ENCODE results near the gene RAB11FIP4. TPM values are rescaled to one million over a fixed set of nuclear protein-coding genes. Genes with fewer than 3 reads are reported as not detected.

The RAB11FIP4 gene
- total RNA-seq, 1 experiment from 2014 or later = 15.1 TPM

DNA sequence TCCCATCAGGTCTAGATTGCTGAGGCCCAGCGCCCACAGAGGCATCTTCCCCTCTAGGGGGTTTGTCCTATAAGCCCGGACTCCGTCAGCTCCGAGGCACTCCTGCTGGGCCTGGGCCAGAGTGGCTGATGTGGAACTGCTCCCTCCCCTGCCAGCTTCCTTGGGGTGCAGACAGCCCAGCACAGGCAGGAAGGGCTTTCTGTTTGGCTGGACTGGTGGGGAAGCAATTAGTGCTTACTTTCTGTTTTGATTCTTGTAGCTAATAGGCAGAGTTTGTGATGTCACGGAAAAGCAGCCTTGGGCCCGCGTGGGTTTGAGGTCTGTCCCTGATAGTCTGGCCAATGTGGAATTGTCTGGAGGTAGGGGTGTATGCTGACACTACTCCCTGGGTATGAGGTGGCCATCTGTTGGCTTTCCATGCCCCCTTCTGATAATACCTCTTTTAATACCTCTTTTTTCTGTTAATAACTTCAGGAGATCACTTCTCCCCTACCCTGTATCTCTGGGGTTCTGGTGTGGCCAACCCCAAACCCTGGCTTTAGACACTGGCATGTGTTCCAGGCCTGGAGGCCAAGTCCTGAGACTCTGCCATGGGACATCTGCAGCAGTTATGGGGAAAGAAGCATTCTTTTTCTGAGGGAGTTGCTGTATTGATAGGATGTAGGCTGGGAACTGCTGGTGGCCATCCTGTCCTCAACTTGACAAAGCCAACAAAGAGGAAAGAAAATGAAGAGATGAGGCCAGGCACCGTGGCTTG is 190.9 kb downstream of the RAB11FIP4 start:
- intact Hi-C loops (cut with micrococcal nuclease) = no loop called here
- Histone ChIP-seq H2AFZ (ENCODE audit: low read depth, low read length, poor library complexity, severe bottlenecking) (no peak overlapping the region), H3K36me3 (ENCODE audit: control insufficient read depth in 1 of 2, insufficient read depth in 2 of 2, low read length in 2 of 2) (no peaks in the 10 kb centered on the region), H3K4me3 (replicated peaks in 1 of 2; ENCODE audit: low read depth in 1 of 2, low read length in 2 of 2) (no peak overlapping the region), H3K4me1 (ENCODE audit: control insufficient read depth in 1 of 2, insufficient read depth in 2 of 2, low read length in 2 of 2) (peaks cover 9 to 26% of the 10 kb centered on the region in 2 experiments), H3K79me2 (ENCODE audit: insufficient read depth, low read length) (no peaks in the 10 kb centered on the region), H3K9ac (ENCODE audit: low read length) (no peak overlapping the region), H3K27ac (ENCODE audit: low read depth, low read length) (no peak overlapping the region), H4K20me1 (ENCODE audit: insufficient read depth) (no peaks in the 10 kb centered on the region), H3K9me3 (ENCODE audit: control insufficient read depth in 1 of 2, insufficient read depth in 1 of 2, low read depth in 1 of 2, low read length in 2 of 2) (no peaks in the 10 kb centered on the region), H3K27me3 (ENCODE audit: insufficient read depth, low read length) (no peaks in the 10 kb centered on the region), H3K9me2 (ENCODE audit: insufficient read depth) (no peaks in the 10 kb centered on the region), H3K4me2 (ENCODE audit: low read length) (no peak overlapping the region)
- RAD21 ChIA-PET (ENCODE audit: low non-redundant PET in 1 of 2, low total read pairs in 2 of 2, uncharacterized antibody in 2 of 2, unreplicated experiment in 2 of 2) = no interaction called here
- CTCF ChIA-PET = no interaction called here
- ATAC-seq (no peak), DNase-seq (ENCODE audit: low read depth, low spot score) (no peak)
- BruUV-seq (replicated peaks) = no TSS peak
- TF ChIP-seq SRF (IDR thresholded peaks at IDR 0.05; ENCODE audit: low read depth) = no peak
- TF ChIP-seq ELF1 (IDR thresholded peaks at IDR 0.05; ENCODE audit: borderline replicate concordance, low read depth) = no peak
- no peak for TF ChIP-seq FOSL1 (IDR thresholded peaks at IDR 0.05; ENCODE audit: low read depth)
- no peak for TF ChIP-seq POLR2A (IDR thresholded peaks at IDR 0.05; ENCODE audit: borderline replicate concordance, extremely low read depth, insufficient read depth, insufficient read length)
- no peak for TF ChIP-seq SIN3A (IDR thresholded peaks at IDR 0.05; ENCODE audit: low read depth)
- TF ChIP-seq, protein P1, sequence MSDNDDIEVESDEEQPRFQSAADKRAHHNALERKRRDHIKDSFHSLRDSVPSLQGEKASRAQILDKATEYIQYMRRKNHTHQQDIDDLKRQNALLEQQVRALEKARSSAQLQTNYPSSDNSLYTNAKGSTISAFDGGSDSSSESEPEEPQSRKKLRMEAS (IDR thresholded peaks at IDR 0.05) = no peak
- TF ChIP-seq CEBPB (IDR thresholded peaks at IDR 0.05; ENCODE audit: low read depth) = no peak
- TF ChIP-seq EGR1 (IDR thresholded peaks at IDR 0.05; ENCODE audit: low read depth) = no peak
- POLR2A ChIA-PET = no interaction called here

DNA sequence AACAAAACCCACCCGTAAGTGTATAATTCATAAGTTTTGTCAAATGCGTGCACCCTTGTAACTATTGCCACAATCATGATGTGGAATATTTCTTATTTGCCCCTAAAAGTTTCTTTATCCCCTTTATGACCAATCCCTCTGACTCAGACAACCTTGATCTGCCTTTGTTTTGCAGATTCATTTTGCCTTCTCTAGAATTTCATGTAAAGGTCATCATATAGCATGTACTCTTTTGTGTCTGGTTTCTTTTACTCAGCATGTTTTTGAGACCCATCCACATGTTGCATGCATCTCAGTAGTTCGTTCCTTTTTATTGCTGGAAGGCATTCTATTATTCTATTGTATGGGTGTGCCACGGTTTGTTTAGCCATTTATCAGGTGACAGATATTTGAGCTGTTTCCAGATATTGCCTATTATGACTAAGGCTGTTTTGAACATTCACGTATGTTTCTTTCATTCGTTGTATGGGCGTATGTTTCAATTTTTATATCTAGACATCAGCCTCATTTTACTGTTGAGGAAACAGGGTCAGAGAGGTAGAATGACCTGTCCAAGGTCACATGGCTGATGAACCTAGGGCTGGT is 192.4 kb downstream of the RAB11FIP4 start:
- ChIA-PET RAD21 (ENCODE audit: low non-redundant PET in 1 of 2, low total read pairs in 2 of 2, uncharacterized antibody in 2 of 2, unreplicated experiment in 2 of 2) (no interaction called here), CTCF (no interaction called here), POLR2A (no interaction called here)
- Histone ChIP-seq H3K79me2 (ENCODE audit: insufficient read depth, low read length) (no peaks in the 10 kb centered on the region), H2AFZ (ENCODE audit: low read depth, low read length, poor library complexity, severe bottlenecking) (no peak overlapping the region), H4K20me1 (ENCODE audit: insufficient read depth) (no peaks in the 10 kb centered on the region), H3K9me2 (ENCODE audit: insufficient read depth) (no peaks in the 10 kb centered on the region), H3K9ac (ENCODE audit: low read length) (no peak overlapping the region), H3K9me3 (ENCODE audit: control insufficient read depth in 1 of 2, insufficient read depth in 1 of 2, low read depth in 1 of 2, low read length in 2 of 2) (no peaks in the 10 kb centered on the region), H3K4me3 (replicated peaks in 1 of 2; ENCODE audit: low read depth in 1 of 2, low read length in 2 of 2) (no peak overlapping the region), H3K36me3 (ENCODE audit: control insufficient read depth in 1 of 2, insufficient read depth in 2 of 2, low read length in 2 of 2) (no peaks in the 10 kb centered on the region), H3K4me1 (ENCODE audit: control insufficient read depth in 1 of 2, insufficient read depth in 2 of 2, low read length in 2 of 2) (peaks cover 9 to 26% of the 10 kb centered on the region in 2 experiments), H3K27me3 (ENCODE audit: insufficient read depth, low read length) (no peaks in the 10 kb centered on the region), H3K4me2 (ENCODE audit: low read length) (no peak overlapping the region), H3K27ac (ENCODE audit: low read depth, low read length) (no peak overlapping the region)
- intact Hi-C loops (cut with micrococcal nuclease) = no loop called here
- ATAC-seq (no peak), DNase-seq (ENCODE audit: low read depth, low spot score) (no peak)
- BruUV-seq (replicated peaks) = no TSS peak
- TF ChIP-seq RAD21 (IDR thresholded peaks at IDR 0.05; ENCODE audit: low read depth) (no peak), YY1 (IDR thresholded peaks at IDR 0.05; ENCODE audit: extremely low read depth, insufficient replicate concordance, low read depth, low read length) (no peak), CBX3 (IDR thresholded peaks at IDR 0.05; ENCODE audit: low read depth) (no peak), FOSL1 (IDR thresholded peaks at IDR 0.05; ENCODE audit: low read depth) (no peak), EZH2phosphoT487 (IDR thresholded peaks at IDR 0.05; ENCODE audit: borderline replicate concordance) (no peak), ZFX (IDR thresholded peaks at IDR 0.05) (no peak), POLR2A (IDR thresholded peaks at IDR 0.05; ENCODE audit: borderline replicate concordance, extremely low read depth, insufficient read depth, insufficient read length) (no peak), TCF7L2 (IDR thresholded peaks at IDR 0.05; ENCODE audit: borderline replicate concordance, extremely low read depth, insufficient read depth, insufficient read length) (no peak)
- TF ChIP-seq, protein P2, sequence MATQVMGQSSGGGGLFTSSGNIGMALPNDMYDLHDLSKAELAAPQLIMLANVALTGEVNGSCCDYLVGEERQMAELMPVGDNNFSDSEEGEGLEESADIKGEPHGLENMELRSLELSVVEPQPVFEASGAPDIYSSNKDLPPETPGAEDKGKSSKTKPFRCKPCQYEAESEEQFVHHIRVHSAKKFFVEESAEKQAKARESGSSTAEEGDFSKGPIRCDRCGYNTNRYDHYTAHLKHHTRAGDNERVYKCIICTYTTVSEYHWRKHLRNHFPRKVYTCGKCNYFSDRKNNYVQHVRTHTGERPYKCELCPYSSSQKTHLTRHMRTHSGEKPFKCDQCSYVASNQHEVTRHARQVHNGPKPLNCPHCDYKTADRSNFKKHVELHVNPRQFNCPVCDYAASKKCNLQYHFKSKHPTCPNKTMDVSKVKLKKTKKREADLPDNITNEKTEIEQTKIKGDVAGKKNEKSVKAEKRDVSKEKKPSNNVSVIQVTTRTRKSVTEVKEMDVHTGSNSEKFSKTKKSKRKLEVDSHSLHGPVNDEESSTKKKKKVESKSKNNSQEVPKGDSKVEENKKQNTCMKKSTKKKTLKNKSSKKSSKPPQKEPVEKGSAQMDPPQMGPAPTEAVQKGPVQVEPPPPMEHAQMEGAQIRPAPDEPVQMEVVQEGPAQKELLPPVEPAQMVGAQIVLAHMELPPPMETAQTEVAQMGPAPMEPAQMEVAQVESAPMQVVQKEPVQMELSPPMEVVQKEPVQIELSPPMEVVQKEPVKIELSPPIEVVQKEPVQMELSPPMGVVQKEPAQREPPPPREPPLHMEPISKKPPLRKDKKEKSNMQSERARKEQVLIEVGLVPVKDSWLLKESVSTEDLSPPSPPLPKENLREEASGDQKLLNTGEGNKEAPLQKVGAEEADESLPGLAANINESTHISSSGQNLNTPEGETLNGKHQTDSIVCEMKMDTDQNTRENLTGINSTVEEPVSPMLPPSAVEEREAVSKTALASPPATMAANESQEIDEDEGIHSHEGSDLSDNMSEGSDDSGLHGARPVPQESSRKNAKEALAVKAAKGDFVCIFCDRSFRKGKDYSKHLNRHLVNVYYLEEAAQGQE (IDR thresholded peaks at IDR 0.05; ENCODE audit: low read depth) = no peak

All from HCT116 (cell line).